ENCODE measurements around the gene PSMB2.

The PSMB2 gene

DNA sequence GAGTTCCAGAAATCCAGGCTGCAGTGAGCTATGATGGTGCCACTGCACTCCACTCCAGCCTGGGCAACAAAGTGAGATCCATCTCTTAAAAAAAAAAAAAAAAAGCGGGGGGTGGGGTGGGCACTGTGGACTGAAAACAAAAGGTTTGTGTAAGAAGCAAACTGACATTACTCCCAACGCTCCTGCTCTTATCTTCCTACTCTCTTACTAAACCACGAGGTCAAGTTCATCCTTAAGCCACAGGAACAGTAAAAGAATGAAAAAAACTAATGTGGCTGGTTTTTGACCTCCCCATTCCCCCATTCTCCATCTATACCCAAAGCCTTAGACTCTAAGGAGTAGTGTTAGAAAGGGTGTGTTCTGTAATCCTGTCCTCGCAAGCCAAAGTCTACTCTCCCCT is 37.4 kb downstream of the PSMB2 start:
- Histone ChIP-seq H3K36me3 (ENCODE audit: low read length) (peaks cover 24% of the 10 kb centered on the region; the same call in 1 of the 2 replicates), H3F3A (ENCODE audit: insufficient read depth) (0 out of 2 replicates have a peak, but pooled peaks cover 4% of the 10 kb centered on the region), H3K27me3 (ENCODE audit: low read length) (no peaks in the 10 kb centered on the region), H3K9me3 (ENCODE audit: insufficient read depth, low read length) (no peaks in the 10 kb centered on the region), H3K9me2 (replicated peaks; ENCODE audit: insufficient read depth, low read length) (no peaks in the 10 kb centered on the region), H3K27ac (ENCODE audit: low read depth, low read length) (no peak overlapping the region), H3K4me2 (ENCODE audit: low read depth, low read length, poor library complexity, severe bottlenecking) (no peak overlapping the region), H3K4me3 (ENCODE audit: insufficient read depth, low read length, poor library complexity, severe bottlenecking) (no peak overlapping the region), H4K20me1 (ENCODE audit: low read depth, low read length) (no peaks in the 10 kb centered on the region), H3K79me2 (ENCODE audit: insufficient read depth, low read length) (peaks cover 13% of the 10 kb centered on the region; the same call in 1 of the 2 replicates), H3K9ac (ENCODE audit: low read length) (no peak overlapping the region), H2AFZ (ENCODE audit: low read depth, low read length, severe bottlenecking) (no peak overlapping the region)
- no peak for TF ChIP-seq EZH2phosphoT487 (conservative IDR thresholded peaks at IDR 0.05; ENCODE audit: low read length)
- TF ChIP-seq CTCF (IDR thresholded peaks at IDR 0.05; ENCODE audit: insufficient read depth, low read length, poor library complexity, severe bottlenecking): no peak

GRCh38 chr1:35603468-35603867 is 37.9 kb downstream of the PSMB2 start:
- H3K4me2 ChIP-seq (ENCODE audit: low read depth, low read length, poor library complexity, severe bottlenecking): no peak overlapping the region
- H3K9ac ChIP-seq (ENCODE audit: low read length): no peak overlapping the region
- H3F3A ChIP-seq (ENCODE audit: insufficient read depth): 0 out of 2 replicates have a peak, but pooled peaks cover 4% of the 10 kb centered on the region
- H4K20me1 ChIP-seq (ENCODE audit: low read depth, low read length): no peaks in the 10 kb centered on the region
- peaks cover 13% of the 10 kb centered on the region; the same call in 1 of the 2 replicates for H3K79me2 ChIP-seq (ENCODE audit: insufficient read depth, low read length)
- H3K4me3 ChIP-seq (ENCODE audit: insufficient read depth, low read length, poor library complexity, severe bottlenecking): no peak overlapping the region
- no peak for TF ChIP-seq CTCF (IDR thresholded peaks at IDR 0.05; ENCODE audit: insufficient read depth, low read length, poor library complexity, severe bottlenecking)
- H3K36me3 ChIP-seq (ENCODE audit: low read length): peaks cover 19% of the 10 kb centered on the region; the same call in 1 of the 2 replicates
- H3K27ac ChIP-seq (ENCODE audit: low read depth, low read length): no peak overlapping the region
- H3K9me3 ChIP-seq (ENCODE audit: insufficient read depth, low read length): no peaks in the 10 kb centered on the region
- no peak overlapping the region for H2AFZ ChIP-seq (ENCODE audit: low read depth, low read length, severe bottlenecking)
- no peaks in the 10 kb centered on the region for H3K27me3 ChIP-seq (ENCODE audit: low read length)
- no peaks in the 10 kb centered on the region for H3K9me2 ChIP-seq (replicated peaks; ENCODE audit: insufficient read depth, low read length)

DNA sequence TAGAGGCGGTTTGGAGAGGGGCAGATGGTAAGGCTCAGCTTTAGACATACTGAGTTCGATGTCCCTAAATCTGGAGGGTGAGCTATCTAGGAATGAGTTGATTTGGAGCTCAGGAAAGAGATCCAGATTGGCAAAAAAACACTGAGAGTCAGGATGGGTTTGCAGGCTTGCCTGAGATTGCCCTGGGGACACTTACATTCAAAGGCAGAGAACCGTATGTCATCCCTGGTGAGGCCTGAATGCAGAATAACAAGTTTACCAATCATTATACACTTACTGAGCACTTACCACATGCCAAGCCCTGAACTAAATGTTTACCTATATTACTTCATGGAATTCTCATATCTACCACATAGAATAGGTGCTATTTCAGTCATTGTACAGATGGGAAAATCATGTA is 40.7 kb downstream of the PSMB2 start:
- no peak for TF ChIP-seq EZH2phosphoT487 (conservative IDR thresholded peaks at IDR 0.05; ENCODE audit: low read length)
- TF ChIP-seq CTCF (IDR thresholded peaks at IDR 0.05; ENCODE audit: insufficient read depth, low read length, poor library complexity, severe bottlenecking): no peak

More for the DNA sequence above, 40.7 kb downstream of the PSMB2 start:
- no peak overlapping the region for H2AFZ ChIP-seq (ENCODE audit: low read depth, low read length, severe bottlenecking)
- peaks cover 4% of the 10 kb centered on the region; the same call in 1 of the 2 replicates for H3K36me3 ChIP-seq (ENCODE audit: low read length)
- no peak overlapping the region for H3K4me2 ChIP-seq (ENCODE audit: low read depth, low read length, poor library complexity, severe bottlenecking)
- no peaks in the 10 kb centered on the region for H3K79me2 ChIP-seq (ENCODE audit: insufficient read depth, low read length)
- no peaks in the 10 kb centered on the region for H3K27me3 ChIP-seq (ENCODE audit: low read length)
- no peaks in the 10 kb centered on the region for H4K20me1 ChIP-seq (ENCODE audit: low read depth, low read length)
- H3K4me3 ChIP-seq (ENCODE audit: insufficient read depth, low read length, poor library complexity, severe bottlenecking): no peak overlapping the region
- no peak overlapping the region for H3K9ac ChIP-seq (ENCODE audit: low read length)
- no peak overlapping the region for H3K27ac ChIP-seq (ENCODE audit: low read depth, low read length)
- no peaks in the 10 kb centered on the region for H3K9me3 ChIP-seq (ENCODE audit: insufficient read depth, low read length)
- 0 out of 2 replicates have a peak, but pooled peaks cover 4% of the 10 kb centered on the region for H3F3A ChIP-seq (ENCODE audit: insufficient read depth)
- no peaks in the 10 kb centered on the region for H3K9me2 ChIP-seq (replicated peaks; ENCODE audit: insufficient read depth, low read length)
